Measurements from ENCODE around the gene CHID1.

Gene CHID1

GRCh38 chr11:818396-819128 lies 92.0 kb downstream of the CHID1 start, which contains the start of gene PNPLA2:
Gene PNPLA2 (plus strand): TSS chr11:818914. CDS start chr11:819719, 805 bp downstream.
- DNase-seq = no peak
